DOHH2 (cell line): ENCODE measurements around the gene ZNF469.

Experiments used
- H3F3A ChIP-seq: fragments of 200-600 bp; sonication (generic), shearing (Covaris generic); 2 replicates; pipeline ENCODE4 v1.6.0; 2016; ENCODE audit warnings: antibody characterized with exemption, mild to moderate bottlenecking; ENCODE audit not compliant: control insufficient read depth, insufficient read depth
- H3K27ac ChIP-seq: fragments of 200-600 bp; sonication (generic); 2 replicates; pipeline ENCODE4 v1.5.1; 2014; ENCODE audit warnings: low read depth, mild to moderate bottlenecking, low read length, moderate library complexity
- H3K27me3 ChIP-seq: fragments of 200-600 bp; sonication (generic); 2 replicates; pipeline ENCODE4 v1.6.1; 2014; ENCODE audit warnings: mild to moderate bottlenecking, low read length, mixed read lengths; ENCODE audit not compliant: control insufficient read depth
- H3K36me3 ChIP-seq: fragments of 200-600 bp; sonication (generic); 2 replicates; pipeline ENCODE4 v1.6.1; 2014; ENCODE audit warnings: mild to moderate bottlenecking, low read length, moderate library complexity, mixed read lengths; ENCODE audit not compliant: control insufficient read depth
- H3K4me1 ChIP-seq: fragments of 200-600 bp; sonication (generic); 2 replicates; pipeline ENCODE4 v1.6.1; 2014; ENCODE audit warnings: mild to moderate bottlenecking, low read length, mixed read lengths; ENCODE audit not compliant: control insufficient read depth
- H3K4me2 ChIP-seq: fragments of 200-600 bp; sonication (generic); 2 replicates; pipeline ENCODE4 v1.6.0; 2014; ENCODE audit warnings: mild to moderate bottlenecking, low read length, moderate library complexity
- H3K4me3 ChIP-seq: fragments of 200-600 bp; sonication (generic); 2 replicates; pipeline ENCODE4 v1.5.1; 2014; ENCODE audit warnings: mild to moderate bottlenecking, low read length, mixed read lengths
- H3K79me2 ChIP-seq: fragments of 200-600 bp; sonication (generic); 2 replicates; pipeline ENCODE4 v1.6.1; 2014; ENCODE audit warnings: mild to moderate bottlenecking, low read length, mixed read lengths; ENCODE audit not compliant: control insufficient read depth
- H3K9me2 ChIP-seq: fragments of 200-600 bp; sonication (generic); replicated peaks from 2 replicates; pipeline ENCODE4 v1.6.1; 2014; ENCODE audit warnings: mild to moderate bottlenecking, low read length, mixed read lengths; ENCODE audit not compliant: control insufficient read depth
- H3K9me3 ChIP-seq: fragments of 200-600 bp; sonication (generic); 2 replicates; pipeline ENCODE4 v1.6.1; 2014; ENCODE audit warnings: antibody characterized with exemption, low read length, mixed read lengths; ENCODE audit not compliant: control insufficient read depth, insufficient read depth
- H4K20me1 ChIP-seq: fragments of 200-600 bp; sonication (generic); 2 replicates; pipeline ENCODE4 v1.6.0; 2014; ENCODE audit warnings: low read depth, mild to moderate bottlenecking, antibody characterized with exemption, low read length, moderate library complexity; ENCODE audit not compliant: control insufficient read depth, insufficient read depth
- CTCF ChIP-seq: fragments of 200-600 bp; sonication (generic); IDR thresholded peaks from one replicate; pipeline ENCODE4 v1.5.1; 2014; ENCODE audit warnings: antibody characterized with exemption, mild to moderate bottlenecking, low read depth, low read length; ENCODE audit not compliant: poor library complexity, severe bottlenecking
- EZH2phosphoT487 ChIP-seq: fragments of 200-600 bp; sonication (generic); IDR thresholded peaks from 2 replicates; pipeline ENCODE4 v1.6.1; 2017; ENCODE audit warnings: borderline replicate concordance, mild to moderate bottlenecking, antibody characterized with exemption, low read length, moderate library complexity, mixed read lengths

The ZNF469 gene

GRCh38 chr16:88421871-88422433 is 39.2 kb downstream of the ZNF469 start:
- H3K4me3 ChIP-seq = no peak overlapping the region
- no peaks in the 10 kb centered on the region for H3K9me3 ChIP-seq
- no peak overlapping the region for H3K27ac ChIP-seq
- no peaks in the 10 kb centered on the region for H4K20me1 ChIP-seq
- H3K36me3 ChIP-seq = no peaks in the 10 kb centered on the region
- no peaks in the 10 kb centered on the region for H3K27me3 ChIP-seq
- no peak overlapping the region for H3K4me2 ChIP-seq
- no peaks in the 10 kb centered on the region for H3K4me1 ChIP-seq
- H3K9me2 ChIP-seq = no peaks in the 10 kb centered on the region
- no peaks in the 10 kb centered on the region for H3F3A ChIP-seq
- no peaks in the 10 kb centered on the region for H3K79me2 ChIP-seq
- no peak for TF ChIP-seq CTCF
- no peak for TF ChIP-seq EZH2phosphoT487

- no peaks in the 10 kb centered on the region for H3K27me3 ChIP-seq
Measured at GRCh38 chr16:88422733-88423447, 40.1 kb downstream of the ZNF469 start.

GRCh38 chr16:88423448-88423850 is 40.7 kb downstream of the ZNF469 start:
- Histone ChIP-seq H3K36me3 (no peaks in the 10 kb centered on the region), H3K9me2 (no peaks in the 10 kb centered on the region), H3K4me2 (no peak overlapping the region), H3K27me3 (no peaks in the 10 kb centered on the region), H3F3A (no peaks in the 10 kb centered on the region), H3K9me3 (no peaks in the 10 kb centered on the region), H3K79me2 (no peaks in the 10 kb centered on the region), H3K27ac (no peak overlapping the region), H4K20me1 (no peaks in the 10 kb centered on the region), H3K4me1 (no peaks in the 10 kb centered on the region), H3K4me3 (no peak overlapping the region)
- no peak for TF ChIP-seq EZH2phosphoT487
- no peak for TF ChIP-seq CTCF

More at GRCh38 chr16:88422733-88423447, 40.1 kb downstream of the ZNF469 start:
- Histone ChIP-seq H3K4me2 (no peak overlapping the region), H3K36me3 (no peaks in the 10 kb centered on the region), H3K9me3 (no peaks in the 10 kb centered on the region), H4K20me1 (no peaks in the 10 kb centered on the region), H3K9me2 (no peaks in the 10 kb centered on the region), H3K79me2 (no peaks in the 10 kb centered on the region), H3K4me3 (no peak overlapping the region), H3F3A (no peaks in the 10 kb centered on the region), H3K27ac (no peak overlapping the region), H3K4me1 (no peaks in the 10 kb centered on the region)
- TF ChIP-seq CTCF = no peak
- no peak for TF ChIP-seq EZH2phosphoT487
